Neural crest cell (in vitro differentiated cells): ENCODE results near the gene BRMS1L. TPM values are rescaled to one million over a fixed set of nuclear protein-coding genes. Genes with fewer than 3 reads are reported as not detected.
"Not testable (repeated sequence)": the region's sequence is repeated elsewhere in the genome, so short reads cannot be mapped to it uniquely, and the experiment has no call there.

Experiments used
- DNase-seq: peaks from one replicate; pipeline ENCODE4 v3.0.0; 2021; ENCODE audit warnings: low read depth, mixed read lengths, low spot score
- H3K27ac Mint-ChIP-seq: one replicate; pipeline ENCODE4 v1.8.0; 2021; ENCODE audit warnings: mild to moderate bottlenecking, mixed read lengths; ENCODE audit not compliant: unreplicated experiment
- H3K27me3 Mint-ChIP-seq: 2 replicates; pipeline ENCODE4 v1.8.0; 2021; ENCODE audit warnings: low read depth, mild to moderate bottlenecking, mixed read lengths
- H3K36me3 Mint-ChIP-seq: 2 replicates; pipeline ENCODE4 v1.8.0; 2021; ENCODE audit warnings: low read depth, mild to moderate bottlenecking, mixed read lengths
- H3K4me1 Mint-ChIP-seq: 2 replicates; pipeline ENCODE4 v1.8.0; 2021; ENCODE audit warnings: mixed read lengths
- H3K4me3 Mint-ChIP-seq: one replicate; pipeline ENCODE4 v1.8.0; 2021; ENCODE audit warnings: mild to moderate bottlenecking, mixed read lengths
- H3K9me3 Mint-ChIP-seq: 2 replicates; pipeline ENCODE4 v1.8.0; 2021; ENCODE audit warnings: mixed read lengths
- total RNA-seq: library from RNA; stranded (reverse); gene quantifications from 2 replicates; pipeline ENCODE4 v1.2.1, GENCODE V29; 2021
- TF ChIP-seq, protein P1 (sequence below): fragments of 200-600 bp; sonication (generic); conservative IDR thresholded peaks from 2 replicates; pipeline ENCODE4 v1.5.0; 2021; ENCODE audit warnings: antibody characterized with exemption, mild to moderate bottlenecking

BRMS1L gene
- total RNA-seq, 1 donor from 2014 or later = 12.4 TPM

DNA sequence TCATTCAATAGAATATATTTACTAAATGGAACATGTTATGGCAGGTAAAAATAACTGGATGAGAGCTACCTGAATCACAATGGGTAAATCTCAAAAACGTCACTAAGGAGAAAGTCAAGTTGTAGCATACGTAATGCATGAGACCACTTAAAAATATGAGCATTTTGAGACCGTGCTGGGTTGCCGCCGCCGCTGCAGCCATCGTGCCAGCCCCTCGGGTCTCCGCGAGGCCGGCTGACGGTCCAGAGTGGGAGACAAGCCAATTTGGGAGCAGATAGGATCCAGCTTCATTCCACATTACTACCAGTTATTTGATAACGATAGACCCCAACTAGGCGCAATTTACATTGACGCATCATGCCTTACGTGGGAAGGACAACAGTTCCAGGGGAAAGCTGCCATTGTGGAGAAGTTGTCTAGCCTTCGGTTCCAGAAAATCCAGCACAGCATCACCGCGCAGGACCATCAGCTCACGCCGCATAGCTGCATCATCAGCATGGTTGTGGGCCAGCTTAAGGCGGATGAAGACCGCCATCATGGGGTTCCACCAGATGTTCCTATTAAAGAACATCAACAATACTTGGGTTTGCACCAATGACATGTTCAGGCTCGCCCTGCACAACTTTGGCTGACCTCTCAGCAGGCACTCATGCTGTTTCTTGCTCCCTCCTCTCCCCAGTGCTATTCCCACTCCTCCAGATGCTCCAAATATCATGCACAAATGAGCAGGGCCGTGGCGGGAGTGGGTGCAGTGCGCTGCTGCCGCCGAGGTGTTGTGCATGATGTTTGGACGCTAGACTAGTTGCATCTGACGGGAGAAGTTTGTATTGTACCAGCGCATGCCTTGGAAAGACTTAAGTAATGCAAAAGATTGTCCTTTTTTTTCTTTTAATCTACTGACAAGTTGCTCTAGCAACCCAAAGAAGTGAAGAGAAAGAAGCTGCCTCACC lies 6.3 kb upstream of the BRMS1L start:
- no peaks in the 10 kb centered on the region for H3K36me3 Mint-ChIP-seq
- DNase-seq = no peak
- H3K9me3 Mint-ChIP-seq = no peaks in the 10 kb centered on the region

DNA sequence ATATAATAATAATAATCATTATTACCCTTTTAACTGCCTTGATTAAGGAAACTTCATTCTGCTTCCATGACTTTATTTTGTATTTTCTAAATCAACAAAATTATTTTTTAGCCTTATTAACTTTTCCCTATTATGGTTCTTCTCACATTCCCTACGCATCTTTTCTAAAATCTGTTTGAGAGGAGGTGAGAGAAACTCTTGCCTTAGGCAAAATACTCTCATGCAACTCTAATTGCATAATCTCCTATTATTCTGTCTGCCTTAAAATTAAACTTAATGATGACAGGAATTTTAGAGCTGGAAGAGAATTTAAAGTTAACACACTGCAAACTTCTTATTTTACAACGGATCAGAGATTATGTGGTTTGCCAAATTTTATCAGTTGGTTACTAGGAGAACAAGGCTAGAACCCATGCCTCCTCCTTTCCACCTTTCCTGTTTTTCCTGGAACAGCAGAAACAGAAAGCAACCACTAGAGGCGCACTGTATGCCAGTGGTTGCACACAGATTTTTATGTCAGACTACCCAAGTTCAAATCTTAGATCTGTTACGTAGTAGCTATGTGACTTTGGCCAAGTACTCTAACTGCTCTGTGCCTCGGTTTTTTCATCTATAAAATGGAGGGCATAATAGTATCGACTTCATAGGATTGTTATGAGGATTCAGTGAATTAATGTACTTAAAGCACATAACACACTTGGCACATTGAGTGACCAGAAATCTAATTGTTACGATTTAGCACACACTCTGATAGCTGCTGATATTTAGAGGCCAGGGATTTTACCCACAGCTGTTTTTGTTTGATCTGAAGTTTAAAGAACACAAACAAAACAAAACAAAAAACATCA lies 4.3 kb upstream of the BRMS1L start:
- no peaks in the 10 kb centered on the region for H3K9me3 Mint-ChIP-seq
- TF ChIP-seq, protein P1, sequence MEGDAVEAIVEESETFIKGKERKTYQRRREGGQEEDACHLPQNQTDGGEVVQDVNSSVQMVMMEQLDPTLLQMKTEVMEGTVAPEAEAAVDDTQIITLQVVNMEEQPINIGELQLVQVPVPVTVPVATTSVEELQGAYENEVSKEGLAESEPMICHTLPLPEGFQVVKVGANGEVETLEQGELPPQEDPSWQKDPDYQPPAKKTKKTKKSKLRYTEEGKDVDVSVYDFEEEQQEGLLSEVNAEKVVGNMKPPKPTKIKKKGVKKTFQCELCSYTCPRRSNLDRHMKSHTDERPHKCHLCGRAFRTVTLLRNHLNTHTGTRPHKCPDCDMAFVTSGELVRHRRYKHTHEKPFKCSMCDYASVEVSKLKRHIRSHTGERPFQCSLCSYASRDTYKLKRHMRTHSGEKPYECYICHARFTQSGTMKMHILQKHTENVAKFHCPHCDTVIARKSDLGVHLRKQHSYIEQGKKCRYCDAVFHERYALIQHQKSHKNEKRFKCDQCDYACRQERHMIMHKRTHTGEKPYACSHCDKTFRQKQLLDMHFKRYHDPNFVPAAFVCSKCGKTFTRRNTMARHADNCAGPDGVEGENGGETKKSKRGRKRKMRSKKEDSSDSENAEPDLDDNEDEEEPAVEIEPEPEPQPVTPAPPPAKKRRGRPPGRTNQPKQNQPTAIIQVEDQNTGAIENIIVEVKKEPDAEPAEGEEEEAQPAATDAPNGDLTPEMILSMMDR = peak; percentile 31
- no peak for DNase-seq
- H3K4me3 Mint-ChIP-seq = no peak overlapping the region
- H3K36me3 Mint-ChIP-seq = no peaks in the 10 kb centered on the region
- H3K27me3 Mint-ChIP-seq = peaks cover 26% of the 10 kb centered on the region
- H3K27ac Mint-ChIP-seq = no peak overlapping the region
- peaks cover 4% of the 10 kb centered on the region for H3K4me1 Mint-ChIP-seq

More for the DNA sequence above, 6.3 kb upstream of the BRMS1L start:
- H3K4me1 Mint-ChIP-seq = no peaks in the 10 kb centered on the region
- TF ChIP-seq, protein P1 = no peak
- no peak overlapping the region for H3K4me3 Mint-ChIP-seq
- peaks cover 40% of the 10 kb centered on the region for H3K27me3 Mint-ChIP-seq
- H3K27ac Mint-ChIP-seq = no peak overlapping the region

DNA sequence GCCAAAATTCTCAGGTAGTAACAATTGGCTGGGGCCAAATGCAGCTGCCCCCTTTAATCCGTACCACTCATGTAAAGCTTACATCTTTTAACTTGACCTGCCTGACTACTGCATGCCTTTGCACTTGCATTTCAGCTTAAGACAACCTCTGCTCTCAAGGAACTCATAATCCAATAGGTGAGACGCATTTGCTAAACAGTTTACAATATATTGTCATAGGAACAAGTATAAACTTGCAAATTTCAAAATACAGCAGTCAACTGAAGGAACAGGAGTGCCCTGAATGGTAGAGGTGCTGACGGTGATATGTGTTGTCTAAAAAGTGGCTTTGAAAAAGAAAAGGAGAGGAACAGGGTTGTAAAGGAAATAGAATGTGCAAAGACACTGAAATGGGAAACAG lies 3.6 kb upstream of the BRMS1L start:
- no peak overlapping the region for H3K27ac Mint-ChIP-seq
- H3K4me3 Mint-ChIP-seq = no peak overlapping the region
- peaks cover 26% of the 10 kb centered on the region for H3K27me3 Mint-ChIP-seq
- no peaks in the 10 kb centered on the region for H3K9me3 Mint-ChIP-seq
- TF ChIP-seq, protein P1 = no peak
- H3K36me3 Mint-ChIP-seq = no peaks in the 10 kb centered on the region
- H3K4me1 Mint-ChIP-seq = peaks cover 11% of the 10 kb centered on the region
- DNase-seq = no peak

DNA sequence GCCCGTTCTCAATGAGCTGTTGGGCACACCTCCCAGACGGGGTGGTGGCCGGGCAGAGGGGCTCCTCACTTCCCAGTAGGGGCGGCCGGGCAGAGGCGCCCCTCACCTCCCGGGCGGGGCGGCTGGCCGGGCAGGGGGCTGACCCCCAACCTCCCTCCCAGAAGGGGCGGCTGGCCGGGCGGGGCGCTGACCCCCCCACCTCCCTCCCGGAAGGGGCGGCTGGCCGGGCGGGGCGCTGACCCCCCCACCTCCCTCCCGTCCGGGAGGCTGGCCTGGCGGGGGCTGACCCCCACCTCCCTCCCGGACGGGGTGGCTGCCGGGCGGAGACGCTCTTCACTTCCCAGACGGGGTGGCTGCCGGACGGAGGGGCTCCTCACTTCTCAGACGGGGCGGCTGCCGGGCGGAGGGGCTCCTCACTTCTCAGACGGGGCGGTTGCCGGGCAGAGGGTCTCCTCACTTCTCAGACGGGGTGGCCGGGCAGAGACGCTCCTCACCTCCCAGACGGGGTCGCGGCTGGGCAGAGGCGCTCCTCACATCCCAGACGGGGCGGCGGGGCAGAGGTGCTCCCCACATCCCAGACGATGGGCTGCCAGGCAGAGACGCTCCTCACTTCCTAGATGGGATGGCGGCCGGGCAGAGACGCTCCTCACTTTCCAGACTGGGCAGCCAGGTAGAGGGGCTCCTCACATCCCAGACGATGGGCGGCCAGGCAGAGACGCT lies 1.5 kb upstream of the BRMS1L start:
- peaks cover 26% of the 10 kb centered on the region for H3K27me3 Mint-ChIP-seq
- H3K36me3 Mint-ChIP-seq, H3K27ac Mint-ChIP-seq, DNase-seq, H3K4me3 Mint-ChIP-seq, H3K9me3 Mint-ChIP-seq: not testable (repeated sequence)
- H3K4me1 Mint-ChIP-seq = peaks cover 21% of the 10 kb centered on the region

DNA sequence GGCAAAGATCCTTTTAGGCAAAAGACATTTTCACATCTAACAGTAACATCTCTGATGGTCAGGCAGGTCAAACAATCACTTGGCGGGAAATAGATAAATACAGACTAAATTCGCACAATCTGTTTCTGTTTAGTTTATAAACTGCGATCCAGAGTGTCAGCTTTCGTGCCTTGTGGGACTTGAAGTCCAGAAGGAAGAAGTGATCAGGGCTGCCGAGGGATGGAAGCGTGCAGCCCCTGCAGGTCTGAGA lies 245 bp upstream of the BRMS1L start:
- Mint-ChIP-seq H3K36me3 (peaks cover 4% of the 10 kb centered on the region), H3K9me3 (no peaks in the 10 kb centered on the region), H3K4me1 (peaks cover 21% of the 10 kb centered on the region), H3K4me3 (peak overlapping the region; percentile 88), H3K27me3 (peaks cover 19% of the 10 kb centered on the region), H3K27ac (peak overlapping the region; percentile 64)
- no peak for DNase-seq
- TF ChIP-seq, protein P1 = no peak
